HepG2 (cell line): ENCODE results near the gene GJC1. TPM values are rescaled to one million over a fixed set of nuclear protein-coding genes. Genes with fewer than 3 reads are reported as not detected.

Experiments
- ARNTL ChIP-seq: sonication (generic); formaldehyde crosslinking; IDR thresholded peaks from 2 replicates; pipeline ENCODE4 v1.4.0; 2020; ENCODE audit warnings: mild to moderate bottlenecking, missing genetic modification reagents
- CEBPZ ChIP-seq: IDR thresholded peaks from 2 replicates; pipeline ENCODE4 v1.6.1; 2012; ENCODE audit warnings: low read length, improper control_type of control experiment
- FIP1L1 ChIP-seq: fragments of 200-400 bp; formaldehyde crosslinking; IDR thresholded peaks from 2 replicates; pipeline ENCODE4 v1.6.1; 2018; ENCODE audit warnings: low read depth, mild to moderate bottlenecking, low read length, moderate library complexity, borderline replicate concordance; ENCODE audit not compliant: insufficient read depth
- FUBP1 ChIP-seq: sonication (generic); formaldehyde crosslinking; IDR thresholded peaks from 2 replicates; pipeline ENCODE4 v1.5.1; 2020; ENCODE audit warnings: missing genetic modification reagents, mild to moderate bottlenecking, borderline replicate concordance
- HDAC1 ChIP-seq: sonication (generic); formaldehyde crosslinking; IDR thresholded peaks from 2 replicates; pipeline ENCODE4 v1.5.1; 2020; ENCODE audit warnings: mild to moderate bottlenecking, missing genetic modification reagents
- KLF11 ChIP-seq: IDR thresholded peaks from 2 replicates; pipeline ENCODE4 v1.6.1; 2016; ENCODE audit warnings: missing compliant biosample characterization
- KLF15 ChIP-seq: sonication (generic); formaldehyde crosslinking; IDR thresholded peaks from 2 replicates; pipeline ENCODE4 v1.8.1; 2023; ENCODE audit warnings: borderline replicate concordance, mild to moderate bottlenecking, inconsistent platforms, missing genetic modification reagents, mixed read lengths
- MIER3 ChIP-seq: IDR thresholded peaks from 2 replicates; pipeline ENCODE4 v1.6.1; 2016; ENCODE audit warnings: missing compliant biosample characterization, borderline replicate concordance
- NPAS2 ChIP-seq: sonication (generic); formaldehyde crosslinking; IDR thresholded peaks from 2 replicates; pipeline ENCODE4 v1.8.0; 2022; ENCODE audit warnings: mild to moderate bottlenecking, missing genetic modification reagents, borderline replicate concordance
- REST ChIP-seq, 2 experiments: IDR thresholded peaks; 2 replicates each; pipeline ENCODE4 v1.6.1; 2011 to 2012; ENCODE audit warnings: low read length in 2 of 2, borderline replicate concordance in 1 of 2, low read depth in 1 of 2, mild to moderate bottlenecking in 1 of 2, moderate library complexity in 1 of 2
- SALL2 ChIP-seq: sonication (generic); formaldehyde crosslinking; IDR thresholded peaks from 2 replicates; pipeline ENCODE4 v1.8.1; 2023; ENCODE audit warnings: mild to moderate bottlenecking, missing genetic modification reagents, inconsistent platforms
- SATB2 ChIP-seq: sonication (generic); formaldehyde crosslinking; IDR thresholded peaks from 2 replicates; pipeline ENCODE4 v1.5.0; 2020; ENCODE audit warnings: missing genetic modification reagents
- SUZ12 ChIP-seq: fragments of 150-350 bp; IDR thresholded peaks from 2 replicates; pipeline ENCODE4 v1.6.1; 2014; ENCODE audit warnings: low read depth, low read length
- ZHX1 ChIP-seq: sonication (generic); formaldehyde crosslinking; IDR thresholded peaks from 2 replicates; pipeline ENCODE4 v1.8.1; 2022; ENCODE audit warnings: low read depth, mild to moderate bottlenecking, missing genetic modification reagents
- ZNF232 ChIP-seq: sonication (generic); formaldehyde crosslinking; IDR thresholded peaks from 2 replicates; pipeline ENCODE4 v1.4.0; 2020; ENCODE audit warnings: missing genetic modification reagents, borderline replicate concordance
- ZNF660 ChIP-seq: sonication (generic); formaldehyde crosslinking; IDR thresholded peaks from 2 replicates; pipeline ENCODE4 v1.5.1; 2020; ENCODE audit warnings: mild to moderate bottlenecking, low read depth, missing genetic modification reagents, borderline replicate concordance
- polyA plus RNA-seq, 8 experiments: library from polyadenylated mRNA; depleted of rRNA in 3 of 8; stranded (reverse) in 7 of 8; unstranded in 1 of 8; fragments of >200 nt; fragmentation: Illumina TruSeq in 4 of 8; extraction: Trizol in 4 of 8; gene quantifications; 2 replicates each; pipeline versions ENCODE4 v1.2.1 to v1.2.3, GENCODE V29; 2011 to 2016; ENCODE audit warnings: low read depth in 4 of 8, missing spikeins in 1 of 8, mixed read lengths in 1 of 8; ENCODE audit not compliant: insufficient read depth in 1 of 8
- total RNA-seq, 5 experiments: library from RNA; depleted of rRNA; stranded (reverse); fragments of >200 nt; fragmentation: Illumina TruSeq; extraction: Trizol; gene quantifications; 2 replicates each; pipeline ENCODE4 v1.2.3, GENCODE V29; 2016; ENCODE audit warnings: low read depth in 1 of 5

GJC1 gene
- total and polyA plus RNA-seq, 2 of the 13 experiments (the other 11 are each of a cell fraction or from before 2014, with no cell fraction given), result 1.7 TPM

GRCh38 chr17:44779211-44780025 is 50.7 kb downstream of the GJC1 start (continued):
- TF ChIP-seq REST (IDR thresholded peaks at IDR 0.05; ENCODE audit: borderline replicate concordance in 1 of 2, low read depth in 1 of 2, low read length in 2 of 2) (no peak), SALL2 (CRISPR knock-in tag) (0 out of 2 replicates have a peak, but pooled peaks have one; percentile 30), ZNF232 (CRISPR knock-in tag) (no peak), ZHX1 (no peak), KLF11 (CRISPR knock-in tag) (no peak), ARNTL (no peak), SUZ12 (no peak), KLF15 (CRISPR knock-in tag) (no peak), FUBP1 (CRISPR knock-in tag) (no peak), SATB2 (CRISPR knock-in tag) (no peak), CEBPZ (no peak), NPAS2 (CRISPR knock-in tag) (no peak), ZNF660 (CRISPR knock-in tag) (no peak), HDAC1 (CRISPR knock-in tag) (no peak), FIP1L1 (no peak), MIER3 (CRISPR knock-in tag) (peak; percentile 79; the same call in 1 of the 2 replicates)
